ENCODE measurements around the gene C1orf21.

C1orf21 gene

GRCh38 chr1:184455786-184456185 is 69.0 kb downstream of the C1orf21 start:
- no peak for DNase-seq

GRCh38 chr1:184456189-184456588 is 69.4 kb downstream of the C1orf21 start:
- DNase-seq: no peak

GRCh38 chr1:184457500-184457899 is 70.7 kb downstream of the C1orf21 start:
- DNase-seq: no peak

GRCh38 chr1:184461321-184461720 is 74.5 kb downstream of the C1orf21 start:
- DNase-seq: no peak

GRCh38 chr1:184462155-184462554 is 75.3 kb downstream of the C1orf21 start:
- no peak for DNase-seq

- DNase-seq: no peak
Observed at GRCh38 chr1:184462990-184463389, 76.2 kb downstream of the C1orf21 start.

- no peak for DNase-seq
Observed at GRCh38 chr1:184463680-184464079, 76.9 kb downstream of the C1orf21 start.

GRCh38 chr1:184464757-184465156 is 77.9 kb downstream of the C1orf21 start:
- DNase-seq: no peak

GRCh38 chr1:184465489-184466146 is 78.8 kb downstream of the C1orf21 start:
- DNase-seq: no peak

GRCh38 chr1:184467295-184467694 is 80.5 kb downstream of the C1orf21 start:
- DNase-seq: no peak

- DNase-seq: no peak
Observed at GRCh38 chr1:184469396-184469795, 82.6 kb downstream of the C1orf21 start.

- no peak for DNase-seq
Observed at GRCh38 chr1:184471686-184472085, 84.9 kb downstream of the C1orf21 start.

- DNase-seq: no peak
Observed at GRCh38 chr1:184472136-184472535, 85.3 kb downstream of the C1orf21 start.

GRCh38 chr1:184473176-184473966 is 86.5 kb downstream of the C1orf21 start:
- DNase-seq: no peak

GRCh38 chr1:184476187-184476586 is 89.4 kb downstream of the C1orf21 start:
- DNase-seq: no peak

- DNase-seq: no peak
Observed at GRCh38 chr1:184479435-184480167, 92.8 kb downstream of the C1orf21 start.

GRCh38 chr1:184480736-184481135 is 93.9 kb downstream of the C1orf21 start:
- DNase-seq: no peak

- DNase-seq: no peak
Observed at GRCh38 chr1:184482136-184482535, 95.3 kb downstream of the C1orf21 start.

- no peak for DNase-seq
Observed at GRCh38 chr1:184483101-184483683, 96.4 kb downstream of the C1orf21 start.

GRCh38 chr1:184485751-184486723 is 99.2 kb downstream of the C1orf21 start:
- DNase-seq: no peak

GRCh38 chr1:184486761-184487445 is 100.1 kb downstream of the C1orf21 start:
- no peak for DNase-seq
